MG63 (cell line): ENCODE measurements around the gene ZNRF4. TPM values are rescaled to one million over a fixed set of nuclear protein-coding genes. Genes with fewer than 3 reads are reported as not detected.
"Not testable (repeated sequence)": the region's sequence is repeated elsewhere in the genome, so short reads cannot be mapped to it uniquely, and the experiment has no call there.

Source experiments
- DNase-seq: peaks from one replicate; pipeline ENCODE4 v3.0.0-alpha.2; 2020
- H3K27me3 ChIP-seq: fragments of 250-450 bp; sonication (Bioruptor Pico); 2 replicates; pipeline ENCODE4 v1.5.1; 2020; ENCODE audit warnings: mild to moderate bottlenecking, moderate library complexity
- H3K36me3 ChIP-seq: fragments of 250-450 bp; sonication (Bioruptor Pico); 2 replicates; pipeline ENCODE4 v1.5.1; 2020; ENCODE audit warnings: mild to moderate bottlenecking, moderate library complexity
- H3K4me3 ChIP-seq: fragments of 250-450 bp; sonication (Bioruptor Pico); 2 replicates; pipeline ENCODE4 v1.5.1; 2020; ENCODE audit warnings: mild to moderate bottlenecking, moderate library complexity
- H3K9me3 ChIP-seq: fragments of 250-450 bp; sonication (Bioruptor Pico); 2 replicates; pipeline ENCODE4 v1.5.1; 2020; ENCODE audit warnings: mild to moderate bottlenecking, moderate library complexity
- total RNA-seq: library from RNA; depleted of rRNA; stranded (reverse); fragments of >200 nt; shearing (Covaris generic); gene quantifications from 2 replicates; pipeline ENCODE4 v1.2.3, GENCODE V29; 2014; ENCODE audit warnings: low replicate concordance; rRNA removed

ZNRF4 gene
- total RNA-seq: not detected in 2 replicates

- DNase-seq: no peak
- Histone ChIP-seq H3K36me3 (no peaks in the 10 kb centered on the region), H3K9me3 (0 out of 2 replicates have a peak, but pooled peaks cover 2% of the 10 kb centered on the region), H3K27me3 (no peaks in the 10 kb centered on the region), H3K4me3 (no peak within 1 kb of the TSS)
These were observed at the start of gene ZNRF4 for GRCh38 chr19:5455367-5456129. Gene ZNRF4 (plus strand): TSS chr19:5455417. CDS start chr19:5455492, 75 bp downstream.

GRCh38 chr19:5406198-5406597 is 49.0 kb upstream of the ZNRF4 start:
- not testable (repeated sequence) for H3K36me3 ChIP-seq

GRCh38 chr19:5406816-5407215 is 48.4 kb upstream of the ZNRF4 start:
- DNase-seq: no peak
- H3K4me3 ChIP-seq: no peak overlapping the region
- no peaks in the 10 kb centered on the region for H3K9me3 ChIP-seq
- no peaks in the 10 kb centered on the region for H3K27me3 ChIP-seq
- H3K36me3 ChIP-seq: no peaks in the 10 kb centered on the region

More at GRCh38 chr19:5406198-5406597, 49.0 kb upstream of the ZNRF4 start:
- H3K27me3 ChIP-seq, H3K4me3 ChIP-seq, DNase-seq, H3K9me3 ChIP-seq: not testable (repeated sequence)

GRCh38 chr19:5407356-5407755 is 47.9 kb upstream of the ZNRF4 start:
- H3K4me3 ChIP-seq: no peak overlapping the region

GRCh38 chr19:5417495-5418436 is 37.5 kb upstream of the ZNRF4 start:
- Histone ChIP-seq H3K4me3 (no peak overlapping the region), H3K27me3 (peaks cover 5% of the 10 kb centered on the region; the same call in 1 of the 2 replicates), H3K9me3 (no peaks in the 10 kb centered on the region), H3K36me3 (no peaks in the 10 kb centered on the region)
- no peak for DNase-seq

More at GRCh38 chr19:5407356-5407755, 47.9 kb upstream of the ZNRF4 start:
- H3K9me3 ChIP-seq: no peaks in the 10 kb centered on the region
- H3K36me3 ChIP-seq: no peaks in the 10 kb centered on the region
- H3K27me3 ChIP-seq: no peaks in the 10 kb centered on the region
- DNase-seq: no peak

GRCh38 chr19:5418677-5419076 is 36.5 kb upstream of the ZNRF4 start:
- Histone ChIP-seq H3K27me3 (peaks cover 4% of the 10 kb centered on the region; the same call in 1 of the 2 replicates), H3K36me3 (no peaks in the 10 kb centered on the region), H3K4me3 (no peak overlapping the region), H3K9me3 (no peaks in the 10 kb centered on the region)
- DNase-seq: no peak

- Histone ChIP-seq H3K4me3 (no peak overlapping the region), H3K27me3 (peaks cover 1% of the 10 kb centered on the region; the same call in 1 of the 2 replicates), H3K36me3 (no peaks in the 10 kb centered on the region), H3K9me3 (no peaks in the 10 kb centered on the region)
- no peak for DNase-seq
These were observed 34.3 kb upstream of the ZNRF4 start for GRCh38 chr19:5420953-5421352.

GRCh38 chr19:5423567-5424125 is 31.6 kb upstream of the ZNRF4 start:
- H3K27me3 ChIP-seq: no peaks in the 10 kb centered on the region; the same call in 1 of the 2 replicates
- no peaks in the 10 kb centered on the region for H3K36me3 ChIP-seq
- H3K9me3 ChIP-seq: no peaks in the 10 kb centered on the region
- no peak overlapping the region for H3K4me3 ChIP-seq
- DNase-seq: no peak

- Histone ChIP-seq H3K9me3 (no peaks in the 10 kb centered on the region), H3K36me3 (no peaks in the 10 kb centered on the region), H3K4me3 (no peak overlapping the region), H3K27me3 (no peaks in the 10 kb centered on the region; the same call in 1 of the 2 replicates)
- no peak for DNase-seq
These were observed 30.8 kb upstream of the ZNRF4 start for GRCh38 chr19:5424192-5424973.

GRCh38 chr19:5425260-5425659 is 30.0 kb upstream of the ZNRF4 start:
- H3K4me3 ChIP-seq: no peak overlapping the region
- H3K27me3 ChIP-seq: no peaks in the 10 kb centered on the region; the same call in 1 of the 2 replicates
- no peak for DNase-seq
- H3K9me3 ChIP-seq: no peaks in the 10 kb centered on the region
- no peaks in the 10 kb centered on the region for H3K36me3 ChIP-seq

GRCh38 chr19:5430237-5430636 is 25.0 kb upstream of the ZNRF4 start:
- H3K4me3 ChIP-seq: no peak overlapping the region
- DNase-seq: no peak
- no peaks in the 10 kb centered on the region; the same call in 1 of the 2 replicates for H3K27me3 ChIP-seq
- no peaks in the 10 kb centered on the region for H3K36me3 ChIP-seq
- H3K9me3 ChIP-seq: no peaks in the 10 kb centered on the region

GRCh38 chr19:5432687-5433086 is 22.5 kb upstream of the ZNRF4 start:
- no peak overlapping the region for H3K4me3 ChIP-seq
- H3K9me3 ChIP-seq: no peaks in the 10 kb centered on the region
- no peak for DNase-seq
- no peaks in the 10 kb centered on the region for H3K27me3 ChIP-seq
- H3K36me3 ChIP-seq: no peaks in the 10 kb centered on the region

- Histone ChIP-seq H3K9me3 (no peaks in the 10 kb centered on the region), H3K27me3 (no peaks in the 10 kb centered on the region), H3K4me3 (no peak overlapping the region), H3K36me3 (no peaks in the 10 kb centered on the region)
- DNase-seq: no peak
These were observed 20.8 kb upstream of the ZNRF4 start for GRCh38 chr19:5434351-5434917.

GRCh38 chr19:5434970-5435641 is 20.1 kb upstream of the ZNRF4 start:
- Histone ChIP-seq H3K27me3 (no peaks in the 10 kb centered on the region), H3K36me3 (no peaks in the 10 kb centered on the region), H3K9me3 (no peaks in the 10 kb centered on the region), H3K4me3 (no peak overlapping the region)
- DNase-seq: peak; percentile 87

GRCh38 chr19:5435642-5436017 is 19.6 kb upstream of the ZNRF4 start:
- H3K27me3 ChIP-seq: no peaks in the 10 kb centered on the region
- no peak for DNase-seq
- no peaks in the 10 kb centered on the region for H3K9me3 ChIP-seq
- no peak overlapping the region for H3K4me3 ChIP-seq
- H3K36me3 ChIP-seq: no peaks in the 10 kb centered on the region
